Activated CD8-positive, alpha-beta memory T cell treated with anti-CD3 and anti-CD28 coated beads for 4 hours (primary cell): ENCODE measurements around the gene SHOC2.

Experiments
- DNase-seq, 2 donors: peaks; one replicate each; pipeline ENCODE4 v3.0.0-alpha.2; 2020; ENCODE audit warnings: low read depth in 2 of 2

Gene SHOC2

DNA sequence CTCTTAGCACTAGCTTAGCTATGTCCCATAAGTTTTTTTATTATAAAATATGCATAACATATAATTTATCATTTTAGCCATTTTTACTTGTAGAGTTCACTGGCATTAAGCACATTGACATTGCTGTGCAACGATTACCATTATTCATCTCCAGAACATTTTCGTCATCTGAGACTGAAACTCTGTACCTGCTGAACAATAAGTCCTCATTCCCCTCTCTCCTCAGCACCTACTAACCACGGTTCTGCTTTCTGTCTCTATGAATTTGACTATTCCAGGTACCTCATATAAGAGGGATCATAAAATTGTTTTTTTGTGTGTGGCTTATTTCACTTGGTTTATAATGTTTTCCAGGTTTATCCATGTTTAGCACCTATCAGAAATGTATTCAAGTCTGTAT is 64.1 kb downstream of the SHOC2 start:
- DNase-seq = no peak

- DNase-seq = no peak
Measured at GRCh38 chr10:110985497-110986275, 66.3 kb downstream of the SHOC2 start.

GRCh38 chr10:110989016-110989415 is 69.6 kb downstream of the SHOC2 start:
- no peak for DNase-seq

GRCh38 chr10:110992006-110992800 is 72.8 kb downstream of the SHOC2 start:
- DNase-seq = no peak

- DNase-seq = no peak
Measured at GRCh38 chr10:110993024-110993693, 73.8 kb downstream of the SHOC2 start.

- DNase-seq = no peak
Measured at GRCh38 chr10:110994406-110995086, 75.1 kb downstream of the SHOC2 start.

GRCh38 chr10:110995301-110995700 is 75.9 kb downstream of the SHOC2 start:
- no peak for DNase-seq

- no peak for DNase-seq
Measured at GRCh38 chr10:110996256-110996655, 76.9 kb downstream of the SHOC2 start.

DNA sequence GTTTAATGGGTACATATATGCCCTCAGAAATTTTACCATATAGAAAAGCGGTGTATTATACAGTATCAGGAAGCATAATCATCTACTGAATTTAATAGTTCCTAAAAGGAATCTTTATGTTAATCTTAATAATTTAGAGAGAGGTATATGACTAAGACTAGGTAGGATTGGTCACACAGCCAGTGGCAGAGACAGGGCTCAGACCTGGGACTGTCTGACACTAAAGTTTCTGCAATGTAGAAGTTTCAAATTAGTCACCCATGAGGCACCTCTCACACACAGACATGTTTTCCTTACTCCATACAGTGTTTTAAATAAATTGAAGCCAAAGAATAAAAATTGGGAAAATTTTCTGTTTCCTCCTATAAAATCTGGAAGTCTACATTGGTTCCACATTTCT is 84.6 kb downstream of the SHOC2 start:
- DNase-seq = no peak

DNA sequence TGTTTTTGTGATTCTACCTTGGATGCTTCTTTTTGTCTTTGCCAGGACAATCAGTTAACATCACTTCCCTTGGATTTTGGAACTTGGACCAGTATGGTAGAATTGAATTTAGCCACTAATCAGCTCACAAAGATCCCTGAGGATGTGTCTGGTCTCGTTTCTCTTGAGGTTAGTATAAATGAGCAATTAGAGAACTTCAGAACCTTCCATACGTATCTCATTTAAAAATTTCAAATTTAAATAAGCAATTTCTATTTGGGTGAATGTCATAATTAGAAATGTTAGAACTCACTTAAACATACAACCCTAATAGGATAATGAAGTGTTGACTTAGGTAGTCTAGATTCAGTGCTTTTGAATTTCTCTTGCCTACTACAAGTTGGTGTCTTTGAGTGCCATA is 88.1 kb downstream of the SHOC2 start:
- no peak for DNase-seq

- DNase-seq = no peak
Measured at GRCh38 chr10:111015181-111015580, 95.8 kb downstream of the SHOC2 start.

- DNase-seq = no peak
Measured at GRCh38 chr10:111017098-111017497, 97.7 kb downstream of the SHOC2 start.

DNA sequence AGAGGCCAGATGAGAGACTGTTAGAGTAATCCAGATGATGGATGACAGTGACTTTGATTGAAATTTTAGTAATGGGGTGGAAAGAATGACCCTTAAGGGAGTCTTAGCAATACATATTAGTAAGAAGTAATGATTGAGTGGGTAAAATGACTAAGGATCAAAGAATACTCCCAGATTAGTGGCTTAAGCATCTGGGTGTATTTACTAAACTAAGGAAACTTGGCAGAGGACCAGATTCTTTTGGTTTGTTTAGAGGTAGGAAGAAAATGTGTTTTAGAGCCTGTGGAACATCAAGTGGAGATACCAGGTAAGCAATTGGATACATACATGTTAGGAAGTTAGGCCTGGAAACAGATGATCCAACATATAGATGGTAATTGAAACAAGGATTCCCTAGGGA is 98.6 kb downstream of the SHOC2 start:
- no peak for DNase-seq

- no peak for DNase-seq
Measured at GRCh38 chr10:111023060-111023459, 103.7 kb downstream of the SHOC2 start.

- DNase-seq = no peak
Measured at GRCh38 chr10:111030042-111030750, 110.8 kb downstream of the SHOC2 start.

DNA sequence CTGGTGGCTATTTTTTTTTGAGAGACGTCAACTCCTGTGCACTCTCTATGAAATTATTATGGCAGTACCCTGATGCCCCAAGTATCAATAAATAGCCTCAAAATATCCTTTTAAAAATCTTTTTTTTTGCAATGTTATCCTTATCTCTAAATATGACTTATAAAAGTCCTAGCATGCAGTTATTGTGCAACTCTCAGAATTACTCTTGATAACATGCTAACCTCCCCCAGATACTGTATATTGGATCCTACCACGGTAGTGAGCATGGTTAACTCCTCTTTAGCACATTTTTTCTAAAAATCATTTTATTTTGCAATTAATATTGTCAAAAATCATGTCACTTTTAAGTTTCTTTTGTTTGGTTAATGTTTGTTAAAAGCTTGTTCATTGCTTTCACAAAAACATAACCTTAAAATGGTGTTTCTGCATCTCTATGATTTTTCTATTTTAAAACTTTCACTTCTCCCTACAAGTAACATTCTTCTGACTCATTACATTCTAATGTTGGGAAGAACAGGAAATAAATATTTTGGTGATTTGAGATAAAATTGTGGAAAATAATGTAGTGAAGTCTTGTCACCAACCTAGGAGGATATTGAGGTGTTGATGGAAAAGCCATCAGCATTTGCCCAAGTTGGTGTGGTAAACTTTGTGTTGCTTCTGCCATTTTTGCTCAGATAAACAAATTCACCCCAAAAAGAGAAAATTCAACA is 115.3 kb downstream of the SHOC2 start:
- DNase-seq = no peak

GRCh38 chr10:111035542-111035941 is 116.1 kb downstream of the SHOC2 start:
- DNase-seq = no peak

- no peak for DNase-seq
Measured at GRCh38 chr10:111037858-111038257, 118.5 kb downstream of the SHOC2 start.

- no peak for DNase-seq
Measured at GRCh38 chr10:111039522-111039921, 120.1 kb downstream of the SHOC2 start.

DNA sequence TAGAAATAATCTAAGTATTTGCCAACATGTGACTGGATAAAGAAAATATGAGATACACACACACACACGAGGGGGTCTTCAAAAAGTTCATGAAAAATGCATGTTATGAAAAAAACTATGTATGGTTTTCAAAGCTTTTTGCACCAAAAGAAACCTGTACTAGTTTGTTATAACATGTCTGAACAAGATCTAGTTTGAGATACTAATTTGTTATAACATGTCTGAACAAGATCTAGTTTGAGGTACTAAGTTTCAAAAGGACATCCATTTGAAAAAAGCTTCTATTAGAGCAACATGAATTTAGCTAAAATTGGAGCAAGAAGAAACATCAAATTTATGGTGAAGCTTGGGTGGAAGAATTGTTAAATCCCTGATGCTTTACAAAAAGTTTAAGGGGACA is 137.6 kb downstream of the SHOC2 start:
- no peak for DNase-seq
